Measurements from ENCODE around the gene RNF32.
"Not testable (repeated sequence)": the region's sequence is repeated elsewhere in the genome, so short reads cannot be mapped to it uniquely, and the experiment has no call there.

RNF32 gene

GRCh38 chr7:156642306-156643045 is 1.9 kb downstream of the RNF32 start:
- no peak for DNase-seq (ENCODE audit: low read depth)

GRCh38 chr7:156647330-156647729 is 6.8 kb downstream of the RNF32 start:
- DNase-seq (ENCODE audit: low read depth), result not testable (repeated sequence)

- peak; percentile 7 for DNase-seq (ENCODE audit: low read depth)
Observed at GRCh38 chr7:156650042-156650441, 9.5 kb downstream of the RNF32 start.

GRCh38 chr7:156651474-156651873 is 10.9 kb downstream of the RNF32 start:
- no peak for DNase-seq (ENCODE audit: low read depth)

- DNase-seq (ENCODE audit: low read depth), result peak; percentile 10
Observed at GRCh38 chr7:156652886-156653568, 12.5 kb downstream of the RNF32 start.

GRCh38 chr7:156654511-156655234 is 14.1 kb downstream of the RNF32 start:
- DNase-seq (ENCODE audit: low read depth), result no peak

GRCh38 chr7:156655251-156655650 is 14.7 kb downstream of the RNF32 start:
- DNase-seq (ENCODE audit: low read depth), result no peak

- no peak for DNase-seq (ENCODE audit: low read depth)
Observed at GRCh38 chr7:156655983-156656382, 15.4 kb downstream of the RNF32 start.

- DNase-seq (ENCODE audit: low read depth), result no peak
Observed at GRCh38 chr7:156656598-156656997, 16.0 kb downstream of the RNF32 start.

GRCh38 chr7:156657681-156658080 is 17.1 kb downstream of the RNF32 start:
- DNase-seq (ENCODE audit: low read depth), result no peak

GRCh38 chr7:156659203-156659602 is 18.6 kb downstream of the RNF32 start:
- DNase-seq (ENCODE audit: low read depth), result no peak

GRCh38 chr7:156659961-156660360 is 19.4 kb downstream of the RNF32 start:
- no peak for DNase-seq (ENCODE audit: low read depth)

GRCh38 chr7:156661637-156662036 is 21.1 kb downstream of the RNF32 start:
- DNase-seq (ENCODE audit: low read depth), result no peak

GRCh38 chr7:156662277-156662676 is 21.7 kb downstream of the RNF32 start:
- DNase-seq (ENCODE audit: low read depth), result no peak

GRCh38 chr7:156665101-156665500 is 24.5 kb downstream of the RNF32 start:
- DNase-seq (ENCODE audit: low read depth), result peak; percentile 16

- no peak for DNase-seq (ENCODE audit: low read depth)
Observed at GRCh38 chr7:156666368-156667109, 26.0 kb downstream of the RNF32 start.

- DNase-seq (ENCODE audit: low read depth), result no peak
Observed at GRCh38 chr7:156667110-156667426, 26.5 kb downstream of the RNF32 start.

GRCh38 chr7:156668130-156668741 is 27.7 kb downstream of the RNF32 start:
- DNase-seq (ENCODE audit: low read depth), result no peak

GRCh38 chr7:156669035-156669828 is 28.7 kb downstream of the RNF32 start:
- no peak for DNase-seq (ENCODE audit: low read depth)

- no peak for DNase-seq (ENCODE audit: low read depth)
Observed at GRCh38 chr7:156673454-156673853, 32.9 kb downstream of the RNF32 start.

- no peak for DNase-seq (ENCODE audit: low read depth)
Observed at GRCh38 chr7:156673902-156674301, 33.3 kb downstream of the RNF32 start.

Data from amniotic epithelial cell (primary cell).